HUDEP-2 (cell line): ENCODE measurements around the gene GATA2.

Experiments used
- DNase-seq, 76 experiments: peaks; one replicate each; lab custom pipeline; 2025; ENCODE audit not compliant: unreplicated experiment in 76 of 76; lab: John Stamatoyannopoulos, UW

The GATA2 gene

DNA sequence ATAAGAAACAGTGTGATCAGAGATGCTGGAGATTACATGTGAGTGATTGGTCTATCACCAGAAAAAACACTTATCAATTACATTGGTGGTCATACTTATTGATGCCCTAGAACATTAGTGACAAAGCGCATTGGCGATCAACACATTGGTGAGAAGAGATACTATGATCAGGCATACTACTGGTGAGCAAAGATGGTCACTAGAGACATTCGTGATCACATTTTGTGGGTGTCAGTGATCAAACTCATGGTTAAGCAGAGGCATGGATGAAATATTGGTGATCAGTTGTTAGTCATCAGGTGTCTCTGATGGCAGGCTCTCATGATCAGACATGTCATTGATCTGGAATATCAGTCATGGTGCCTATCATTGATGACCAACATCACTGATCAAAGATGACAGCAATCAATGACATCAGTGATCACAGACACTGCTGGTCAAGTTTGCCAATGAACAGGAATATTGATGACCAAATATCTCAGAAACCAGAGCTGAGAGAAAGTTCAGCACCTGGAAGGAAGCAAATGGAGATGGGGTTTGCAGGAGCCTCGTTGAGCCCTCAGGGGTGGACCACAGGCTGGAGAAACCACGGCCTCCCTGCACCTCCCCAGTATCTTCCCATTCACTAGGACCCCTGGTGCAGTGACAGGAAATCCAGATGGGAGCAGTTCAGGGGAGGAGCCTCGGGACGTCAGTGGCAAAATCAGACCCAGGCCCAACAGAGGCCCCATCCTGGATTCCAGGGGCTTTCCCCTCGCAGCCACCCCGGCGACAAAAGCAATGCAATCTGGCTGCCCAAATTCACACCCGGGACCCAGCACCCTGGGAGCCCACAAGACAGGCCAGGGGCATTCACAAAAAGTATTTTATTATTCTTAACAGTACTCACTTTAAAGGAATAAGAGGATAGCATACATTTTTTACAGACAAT, 14.2 kb downstream of the GATA2 start:
- DNase-seq: peak in 4 of 76 experiments; percentile 22 to 44 (median 34)

DNA sequence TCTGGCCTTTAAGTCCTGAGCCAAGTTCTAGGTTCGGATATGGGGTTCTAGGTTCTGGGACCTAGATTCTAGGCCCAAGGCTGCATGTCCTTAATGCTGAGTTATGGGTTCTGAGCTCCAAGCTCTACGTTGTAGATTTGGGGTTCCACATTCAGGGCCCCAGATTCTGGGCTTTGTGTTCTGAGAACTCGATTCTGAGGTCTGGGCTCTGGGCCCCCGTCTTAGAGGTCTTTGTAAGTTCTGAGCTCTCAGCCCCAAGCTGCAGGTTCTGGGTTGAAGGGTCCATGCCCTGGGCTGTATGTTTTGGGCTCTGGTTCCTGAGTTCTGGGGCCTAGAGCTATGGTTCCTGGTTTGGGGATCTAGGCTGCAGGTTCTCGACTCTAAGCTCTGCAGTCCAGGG, 16.3 kb downstream of the GATA2 start:
- no peak for DNase-seq

DNA sequence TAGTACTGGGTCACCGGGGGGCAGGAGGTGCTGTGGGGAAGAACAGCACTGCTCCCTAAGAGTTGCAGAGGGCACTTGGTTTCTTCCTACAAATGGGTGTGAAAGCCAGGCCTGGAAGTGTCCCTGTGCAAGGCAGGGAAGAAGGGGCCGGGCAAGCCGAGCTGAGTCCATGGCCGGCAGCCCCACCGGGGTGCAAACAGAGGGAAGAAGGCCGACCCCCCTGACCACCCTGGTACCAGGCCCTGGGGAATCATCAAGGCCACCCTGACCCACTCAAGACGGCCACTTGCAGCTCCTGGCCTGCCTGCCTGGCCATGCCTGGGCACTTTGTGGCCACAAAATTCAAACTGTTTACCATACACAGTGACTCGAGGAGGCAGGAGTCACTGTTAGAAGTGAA, 17.6 kb downstream of the GATA2 start:
- no peak for DNase-seq

DNA sequence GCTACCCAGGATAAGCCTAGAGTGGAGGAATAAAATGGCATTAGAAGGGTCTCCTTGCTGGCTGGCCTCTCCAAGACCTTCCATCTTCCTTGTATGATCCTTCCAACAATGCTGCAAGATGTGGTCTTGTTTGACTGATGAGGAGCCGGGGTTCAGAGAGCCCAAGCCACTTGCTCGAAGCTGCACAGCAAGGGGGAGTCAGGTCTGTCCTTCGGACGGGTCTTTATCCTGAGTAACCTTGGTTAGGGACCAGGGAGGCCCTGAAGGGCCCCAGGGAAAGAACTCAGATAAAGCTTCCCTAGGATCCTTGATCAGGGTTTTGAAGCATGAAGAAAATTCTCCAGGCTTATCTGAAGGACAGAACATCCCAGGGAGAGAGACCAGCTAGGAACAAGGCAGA, 19.3 kb downstream of the GATA2 start:
- DNase-seq: no peak

DNA sequence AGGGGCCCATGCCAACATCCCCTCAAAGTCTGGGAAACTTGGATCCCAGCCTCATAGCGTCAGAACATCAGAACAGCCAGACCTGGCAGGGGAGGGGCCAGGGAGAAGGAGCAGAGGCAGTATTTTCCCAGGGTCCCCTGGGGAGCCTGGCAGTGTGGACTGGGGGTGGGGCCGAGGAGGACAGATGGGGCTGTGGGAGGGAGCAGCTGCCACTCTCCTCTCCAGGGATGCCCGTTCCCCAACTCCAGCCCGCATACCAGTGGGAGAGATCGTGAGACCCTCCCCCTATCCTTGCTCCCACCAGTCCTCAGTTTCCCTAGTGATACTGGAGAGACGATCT, 19.9 kb downstream of the GATA2 start:
- no peak for DNase-seq

DNA sequence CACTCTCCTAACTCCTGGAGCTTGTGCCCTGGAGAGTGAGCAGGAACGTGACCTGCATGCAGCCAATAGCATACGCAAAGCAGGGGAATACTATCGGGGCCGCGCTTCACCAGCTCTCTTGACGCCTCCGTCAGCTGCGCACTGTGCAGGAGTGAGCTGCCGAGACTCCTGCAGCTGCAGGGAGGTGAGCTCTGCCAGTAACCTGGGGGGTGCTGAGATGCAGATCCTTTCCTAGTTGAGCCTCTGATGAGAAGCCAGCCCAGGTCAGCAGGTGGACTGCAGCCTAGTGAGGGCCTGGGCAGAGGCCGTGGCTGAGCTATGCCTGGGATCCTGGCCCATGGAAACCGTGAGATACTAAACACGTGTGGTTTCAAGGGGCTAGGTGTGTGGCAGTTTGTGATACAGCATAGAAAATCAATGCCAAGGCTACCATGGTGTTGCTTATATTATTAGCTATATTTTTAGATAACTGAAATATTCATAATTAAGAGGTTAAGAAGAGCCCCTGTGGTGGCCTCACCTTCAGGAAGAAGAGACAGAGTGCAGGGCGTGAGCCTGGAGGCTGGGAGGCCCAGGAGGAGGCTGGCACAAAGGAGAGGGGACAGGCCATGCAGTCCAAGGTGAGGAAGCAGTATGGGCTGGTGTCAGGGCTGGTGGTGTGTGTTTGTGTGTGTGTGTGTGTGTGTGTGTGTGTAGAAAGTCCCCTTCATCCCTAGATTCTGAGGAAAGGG, 20.4 kb downstream of the GATA2 start:
- no peak for DNase-seq

DNA sequence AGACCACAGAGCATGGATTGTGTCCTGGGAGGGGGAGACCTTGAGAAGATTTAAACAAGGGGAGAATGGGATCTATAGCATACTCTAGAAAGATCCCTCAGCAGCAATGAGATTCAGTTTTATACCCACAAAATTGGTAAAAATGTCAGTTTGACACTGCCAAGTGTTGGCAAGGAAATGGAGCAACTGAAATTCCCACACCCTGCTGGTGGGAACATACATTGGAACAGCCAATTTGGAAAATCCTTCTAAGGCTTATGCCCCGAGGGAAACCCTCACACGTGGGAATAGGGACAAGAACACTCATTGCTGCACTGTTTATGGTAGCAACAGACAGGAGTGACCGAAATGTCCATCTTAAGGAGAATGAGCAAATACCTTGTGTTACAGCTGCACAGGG, 21.3 kb downstream of the GATA2 start:
- DNase-seq: no peak

DNA sequence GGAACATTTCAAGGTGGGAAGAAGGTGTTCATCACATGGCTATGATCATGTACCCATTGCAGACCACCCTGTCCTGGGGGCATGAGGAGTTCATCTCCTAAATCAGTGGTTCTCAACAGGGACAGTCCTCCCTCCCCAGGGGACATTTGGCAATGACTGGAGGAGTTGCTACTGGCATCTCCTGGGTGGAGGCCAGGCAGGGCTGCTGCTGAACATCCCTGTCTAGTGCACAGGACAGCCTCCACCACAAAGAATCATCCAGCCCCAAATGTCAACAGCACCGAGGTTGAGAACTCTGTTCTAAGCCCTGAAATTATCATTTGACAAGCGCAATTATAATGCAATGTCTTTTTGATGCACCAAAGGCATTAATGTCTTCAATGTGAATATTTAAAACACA, 21.9 kb downstream of the GATA2 start:
- DNase-seq: peak in 2 of 76 experiments; percentile 22 to 35

DNA sequence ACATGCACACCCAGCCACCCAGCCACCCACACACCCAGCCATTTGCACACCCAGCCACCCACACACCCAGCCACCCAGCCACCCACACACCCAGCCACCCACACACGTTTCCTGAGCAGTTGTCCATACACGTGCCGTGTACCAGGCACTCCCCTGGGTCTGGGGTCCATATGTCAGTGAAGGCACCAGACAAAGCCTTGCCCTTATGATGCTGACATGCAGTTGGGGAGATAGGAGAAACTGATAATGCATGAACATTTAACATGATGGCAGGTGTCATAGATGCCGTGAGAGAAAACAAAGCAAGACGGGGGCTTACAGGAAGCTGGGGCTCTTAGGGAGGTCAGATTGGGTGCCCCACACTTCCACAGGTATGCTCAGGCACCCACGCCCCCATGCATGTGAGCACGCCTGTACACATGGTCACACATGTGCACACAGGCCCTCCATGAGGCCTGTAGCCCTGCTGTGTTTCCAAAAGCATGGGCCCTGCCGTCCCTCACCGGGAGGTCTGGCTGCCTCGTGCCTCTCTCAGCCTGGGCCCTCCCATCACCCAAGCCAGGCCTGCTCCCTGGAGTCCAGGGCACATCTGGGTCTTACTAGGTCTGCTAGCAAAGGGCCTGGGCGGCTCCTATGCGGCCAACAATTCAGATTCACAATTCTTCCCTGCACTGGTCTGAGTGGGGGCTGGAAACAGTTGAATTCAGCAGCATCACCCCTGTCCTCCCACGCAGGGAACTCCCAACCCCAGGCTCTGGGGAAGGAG, 22.7 kb downstream of the GATA2 start:
- peak in 7 of 76 experiments; percentile 10 to 54 (median 32) for DNase-seq

DNA sequence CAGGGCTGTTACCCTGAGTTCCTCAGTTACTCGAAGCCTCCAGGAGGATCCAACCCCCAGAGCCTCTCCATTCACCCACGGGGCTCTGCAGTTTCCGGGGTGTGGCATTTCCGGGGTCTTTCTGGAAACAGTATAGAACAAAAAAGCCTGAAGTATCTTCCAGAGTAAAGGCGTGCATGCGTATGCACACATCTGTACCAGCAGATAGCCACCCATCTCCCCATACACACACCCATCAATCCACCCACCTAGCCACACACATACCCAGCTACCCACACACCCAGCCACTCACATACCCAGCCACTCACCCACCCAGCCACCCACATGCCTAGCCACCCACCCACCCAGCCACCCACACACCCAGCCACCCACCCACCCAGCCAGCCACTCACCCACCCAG, 23.4 kb downstream of the GATA2 start:
- peak in 49 of 76 experiments; percentile 3 to 82 (median 41) for DNase-seq

DNA sequence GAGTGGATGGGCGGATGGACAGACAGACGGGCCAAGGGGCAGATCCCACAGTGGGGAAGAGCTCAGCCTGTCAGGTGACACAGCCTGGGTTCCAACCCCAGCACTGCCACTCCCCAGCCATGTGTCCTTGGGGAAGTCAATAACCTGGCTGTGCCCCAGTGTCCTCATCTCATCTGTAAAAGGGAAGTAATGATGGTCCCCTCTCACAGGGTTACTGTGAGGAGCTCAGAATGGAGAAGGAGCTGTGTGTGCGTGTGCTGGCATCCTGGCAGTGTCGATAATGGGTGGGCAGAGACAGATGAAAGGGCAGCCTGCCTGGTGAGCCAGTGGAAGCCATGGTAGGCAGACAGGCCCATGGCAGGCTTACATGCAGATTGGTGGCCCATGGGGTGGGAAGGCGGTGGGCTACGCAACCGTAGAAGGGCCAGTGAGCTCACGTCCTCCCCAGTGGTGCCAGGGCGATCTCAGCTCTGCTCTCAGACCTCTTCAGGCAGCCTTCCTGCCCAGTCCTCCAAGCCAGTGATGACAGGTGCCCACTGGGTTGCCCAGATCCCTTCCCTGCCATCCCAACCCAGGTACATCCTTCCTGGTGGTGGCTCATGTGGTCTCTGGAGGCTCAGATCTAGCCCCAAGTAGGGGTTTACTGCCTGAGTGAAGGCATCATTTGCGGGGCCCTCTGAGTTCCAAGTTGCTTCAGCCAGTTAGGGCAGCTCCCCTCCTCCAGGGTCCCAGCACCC, 24.0 kb downstream of the GATA2 start:
- DNase-seq: no peak

DNA sequence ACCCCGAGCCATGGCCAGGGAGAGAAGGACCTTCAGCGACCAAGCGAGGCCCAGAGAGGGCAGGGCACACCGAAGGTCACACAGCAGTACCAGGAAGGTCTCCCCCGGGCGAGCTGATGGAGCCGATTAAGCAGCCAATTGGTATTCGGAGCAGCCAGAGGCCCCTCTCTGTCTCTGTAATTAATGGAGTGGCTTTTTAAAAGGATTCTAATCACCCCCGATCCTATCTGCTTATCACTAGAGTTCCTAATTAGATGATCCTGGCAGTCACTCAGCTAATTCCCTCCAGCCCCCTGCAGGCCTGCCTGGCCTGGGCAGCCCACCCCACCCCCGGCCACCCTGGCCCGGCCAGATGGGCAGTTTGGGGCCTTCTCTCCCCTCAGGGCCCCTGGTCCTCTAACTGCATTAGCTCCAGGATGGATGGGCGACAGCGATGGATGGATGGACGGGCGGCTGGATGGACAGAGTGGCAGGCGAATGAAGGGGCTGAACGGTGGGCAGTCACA, 24.7 kb downstream of the GATA2 start:
- no peak for DNase-seq

DNA sequence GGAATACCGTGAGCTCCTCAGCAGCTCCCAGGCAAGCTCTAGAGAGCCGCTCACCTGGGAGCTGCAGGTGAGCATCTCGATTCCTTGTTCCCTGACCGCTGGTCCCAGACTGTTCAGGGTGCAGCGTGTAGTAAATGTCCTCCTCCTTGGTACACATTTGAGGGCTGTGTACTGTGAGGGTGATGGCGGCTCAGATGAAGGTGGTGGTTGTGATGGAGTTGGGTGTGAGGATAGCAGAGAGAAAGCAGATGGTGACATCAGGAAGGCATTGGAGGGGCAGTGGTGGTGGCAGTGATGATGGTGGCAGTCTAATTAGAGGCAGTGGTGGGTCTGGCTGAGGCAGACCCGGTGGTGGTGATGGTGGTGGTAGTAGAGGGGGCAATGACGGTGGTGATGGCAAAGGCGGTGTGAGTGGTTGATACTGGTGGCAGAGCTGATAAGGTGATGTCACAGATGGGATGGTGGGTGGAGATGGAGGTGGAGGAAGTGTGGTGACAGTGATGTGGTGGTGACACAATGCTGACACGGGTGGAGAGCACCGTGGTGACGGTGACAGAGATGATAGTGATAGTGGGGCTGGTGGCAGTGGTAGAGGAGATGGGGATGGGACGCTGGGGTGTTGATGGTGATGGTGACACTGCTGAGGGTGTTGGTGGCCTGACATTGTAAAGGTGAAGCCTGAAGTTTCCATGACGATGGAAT, 26.0 kb downstream of the GATA2 start, which contains the start of gene DNAJB8:
Gene DNAJB8, minus strand, starts transcription at position 51 of the 702 bp plus-strand sequence. CDS start 3,645 bp downstream, outside the sequence.
- peak in 7 of 76 experiments; percentile 13 to 33 (median 16) for DNase-seq

DNA sequence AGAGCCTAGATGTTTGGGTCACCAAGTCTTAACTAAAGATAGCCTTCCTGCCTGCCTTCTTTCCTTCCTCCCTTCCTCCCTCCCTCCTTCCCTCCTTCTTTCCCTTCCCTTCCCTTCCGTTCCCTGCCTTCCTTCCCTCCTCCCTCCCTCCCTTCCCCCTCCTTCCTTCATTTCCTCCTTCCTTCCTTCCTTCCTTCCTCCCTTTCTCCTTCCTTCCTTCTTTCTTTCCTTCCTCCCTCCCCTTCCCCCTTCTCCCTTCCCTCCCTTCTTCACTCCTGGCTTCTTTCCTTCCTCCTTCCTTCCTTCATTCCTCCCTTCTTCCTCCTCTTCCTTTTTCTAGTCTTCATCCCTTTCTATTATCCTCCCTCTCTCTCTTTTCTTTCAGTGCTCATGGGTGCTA, 28.3 kb downstream of the GATA2 start:
- DNase-seq: no peak

DNA sequence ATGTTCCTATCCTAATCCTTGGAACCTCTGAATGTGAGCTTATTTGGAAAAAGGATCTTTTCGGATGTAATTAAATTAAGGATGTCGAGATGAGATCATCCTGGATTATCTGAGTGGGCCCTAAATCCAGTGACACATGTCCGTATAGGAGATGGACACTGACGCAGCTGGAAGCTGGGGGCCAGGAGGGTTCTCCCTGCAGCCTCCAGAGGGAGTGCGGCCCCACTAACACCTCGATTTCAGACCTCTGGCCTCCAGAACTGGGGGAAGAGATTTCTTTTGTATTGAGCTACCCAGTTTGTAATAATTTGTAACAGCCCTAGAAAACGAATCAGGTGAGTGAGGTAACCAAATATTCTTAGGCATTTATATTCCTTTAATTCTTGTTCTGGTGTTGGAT, 28.8 kb downstream of the GATA2 start:
- DNase-seq: no peak

DNA sequence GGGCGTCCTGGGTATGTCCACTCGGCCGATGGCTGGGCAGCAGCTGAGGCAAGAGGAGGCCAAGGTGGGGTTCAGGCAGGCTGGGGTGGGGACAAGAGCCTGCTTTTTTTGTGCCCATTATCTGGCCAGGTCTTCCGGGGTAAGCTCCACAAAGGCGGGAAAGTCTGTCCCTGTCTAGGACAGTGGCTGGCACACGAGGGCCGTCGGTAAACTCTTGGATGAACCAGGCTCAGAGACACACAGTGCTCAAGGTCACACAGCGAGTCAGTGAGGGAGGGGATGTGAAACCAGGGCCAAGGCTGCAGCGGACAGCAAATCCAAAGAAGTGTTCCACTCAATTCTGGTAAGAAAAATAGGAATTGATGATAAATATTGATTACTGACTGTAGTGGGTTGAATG, 29.2 kb downstream of the GATA2 start:
- DNase-seq: no peak

DNA sequence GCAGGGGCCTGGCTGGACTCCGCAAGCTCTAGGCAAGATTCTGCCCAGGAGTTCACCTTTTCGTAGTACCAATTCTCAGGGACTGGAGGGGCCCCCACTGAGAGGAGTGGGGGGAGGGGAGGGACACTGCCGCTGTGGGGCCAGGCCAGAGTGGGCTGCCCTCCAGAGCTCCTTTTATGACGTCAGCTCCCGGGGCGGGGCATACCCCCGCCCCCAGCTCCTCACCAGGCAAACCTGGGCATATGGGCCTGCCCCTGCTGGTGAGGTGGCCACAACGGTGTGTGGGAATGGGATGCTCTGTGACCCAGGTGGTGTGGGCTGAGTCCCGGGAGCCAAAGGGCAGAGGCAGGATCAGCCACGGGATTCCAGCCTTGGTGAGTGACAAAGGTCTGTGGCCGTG, 29.6 kb downstream of the GATA2 start:
- no peak for DNase-seq

DNA sequence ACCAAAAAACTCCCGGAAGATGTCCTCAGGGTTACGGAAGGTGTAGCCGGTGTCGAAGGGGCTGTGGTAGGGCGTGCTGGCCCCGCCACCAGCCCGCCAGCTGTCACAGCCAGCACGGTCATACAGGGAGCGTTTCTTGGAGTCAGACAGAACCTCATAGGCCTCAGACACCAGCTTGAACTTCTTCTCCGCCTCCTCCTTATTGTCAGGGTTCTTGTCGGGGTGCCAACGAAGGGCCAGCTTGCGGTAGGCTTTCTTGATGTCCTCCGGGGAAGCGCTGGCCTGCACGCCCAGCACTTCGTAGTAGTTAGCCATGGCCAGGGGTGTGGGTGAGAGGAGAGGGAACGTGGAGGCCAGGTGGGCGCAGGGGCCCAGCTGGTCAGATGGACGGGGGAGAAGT, 30.1 kb downstream of the GATA2 start:
- no peak for DNase-seq

DNA sequence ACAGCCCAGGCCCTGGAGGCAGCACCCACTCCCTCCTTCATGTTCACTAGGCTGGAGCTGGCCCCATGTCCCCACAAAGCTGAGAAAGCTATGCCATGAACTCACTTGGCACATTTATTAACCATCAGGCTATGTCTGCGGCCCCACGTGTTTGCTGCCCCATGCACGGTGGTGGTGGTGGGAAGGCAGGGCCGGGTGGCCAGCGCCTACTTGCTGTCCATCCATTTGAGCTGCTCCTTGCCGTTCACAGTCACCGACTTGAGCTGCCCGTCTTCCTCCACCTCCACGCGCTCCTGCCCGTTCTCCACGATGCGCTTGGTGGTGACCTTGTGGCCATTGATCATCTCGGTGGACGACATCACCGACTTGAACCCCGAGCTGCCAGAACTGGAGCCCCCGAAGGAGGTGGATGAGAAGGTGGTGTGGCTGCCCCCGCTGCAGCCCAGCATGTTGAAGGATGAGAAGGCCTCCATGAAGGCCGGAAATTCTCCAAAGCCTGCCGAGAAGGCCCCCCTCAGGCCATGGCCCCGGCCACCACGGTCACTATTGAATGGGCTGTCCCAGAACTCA, 30.6 kb downstream of the GATA2 start:
- no peak for DNase-seq
